HepG2 (cell line): ENCODE measurements around the gene THOC1. TPM values are rescaled to one million over a fixed set of nuclear protein-coding genes. Genes with fewer than 3 reads are reported as not detected.
A peak's percentile ranks its signal among the peaks of the same experiment; 100 is the strongest.

Experiments used
- AKAP8 ChIP-seq: sonication (generic); formaldehyde crosslinking; IDR thresholded peaks from 2 replicates; pipeline ENCODE4 v1.5.1; 2020; ENCODE audit warnings: mild to moderate bottlenecking, missing genetic modification reagents
- ARID3A ChIP-seq: IDR thresholded peaks from 2 replicates; pipeline ENCODE4 v1.6.1; 2012; ENCODE audit warnings: low read depth, low read length, improper control_type of control experiment
- BCL3 ChIP-seq: sonication (generic); formaldehyde crosslinking; IDR thresholded peaks from 2 replicates; pipeline ENCODE4 v1.5.1; 2020; ENCODE audit warnings: mild to moderate bottlenecking, missing genetic modification reagents, moderate library complexity
- GATAD2A ChIP-seq: IDR thresholded peaks from 2 replicates; pipeline ENCODE4 v1.6.1; 2016
- HMGXB3 ChIP-seq: sonication (generic); formaldehyde crosslinking; IDR thresholded peaks from 2 replicates; pipeline ENCODE4 v1.4.0; 2020; ENCODE audit warnings: missing genetic modification reagents, borderline replicate concordance
- KLF13 ChIP-seq: sonication (generic); formaldehyde crosslinking; IDR thresholded peaks from 2 replicates; pipeline ENCODE4 v1.4.0; 2020; ENCODE audit warnings: mild to moderate bottlenecking, missing genetic modification reagents
- PRDM4 ChIP-seq: sonication (generic); formaldehyde crosslinking; IDR thresholded peaks from 2 replicates; pipeline ENCODE4 v1.9.0; 2021; ENCODE audit warnings: missing genetic modification reagents, borderline replicate concordance
- ZBTB44 ChIP-seq: sonication (generic); formaldehyde crosslinking; IDR thresholded peaks from 2 replicates; pipeline ENCODE4 v1.4.0; 2020; ENCODE audit warnings: missing genetic modification reagents
- ZBTB8A ChIP-seq: sonication (generic); formaldehyde crosslinking; IDR thresholded peaks from 2 replicates; pipeline ENCODE4 v1.4.0; 2020; ENCODE audit warnings: mild to moderate bottlenecking, low read depth, missing genetic modification reagents, borderline replicate concordance
- ZFY ChIP-seq: sonication (generic); formaldehyde crosslinking; IDR thresholded peaks from 2 replicates; pipeline ENCODE4 v1.4.0; 2020; ENCODE audit warnings: missing genetic modification reagents
- ZMYM2 ChIP-seq: sonication (generic); formaldehyde crosslinking; IDR thresholded peaks from 2 replicates; pipeline ENCODE4 v1.8.0; 2022; ENCODE audit warnings: mild to moderate bottlenecking, missing genetic modification reagents
- ZNF44 ChIP-seq: sonication (generic); formaldehyde crosslinking; IDR thresholded peaks from 2 replicates; pipeline ENCODE4 v1.5.1; 2020; ENCODE audit warnings: mild to moderate bottlenecking, missing genetic modification reagents
- ZNF674 ChIP-seq: sonication (generic); formaldehyde crosslinking; IDR thresholded peaks from 2 replicates; pipeline ENCODE4 v1.5.0; 2020; ENCODE audit warnings: low read depth, mild to moderate bottlenecking, missing genetic modification reagents
- ZNF790 ChIP-seq: sonication (generic); formaldehyde crosslinking; IDR thresholded peaks from 2 replicates; pipeline ENCODE4 v1.8.0; 2022; ENCODE audit warnings: missing genetic modification reagents, mild to moderate bottlenecking, borderline replicate concordance
- polyA plus RNA-seq, 8 experiments: library from polyadenylated mRNA; depleted of rRNA in 3 of 8; stranded (reverse) in 7 of 8; unstranded in 1 of 8; fragments of >200 nt; fragmentation: Illumina TruSeq in 4 of 8; extraction: Trizol in 4 of 8; gene quantifications; 2 replicates each; pipeline versions ENCODE4 v1.2.1 to v1.2.3, GENCODE V29; 2011 to 2016; ENCODE audit warnings: low read depth in 4 of 8, missing spikeins in 1 of 8, mixed read lengths in 1 of 8; ENCODE audit not compliant: insufficient read depth in 1 of 8
- total RNA-seq, 5 experiments: library from RNA; depleted of rRNA; stranded (reverse); fragments of >200 nt; fragmentation: Illumina TruSeq; extraction: Trizol; gene quantifications; 2 replicates each; pipeline ENCODE4 v1.2.3, GENCODE V29; 2016; ENCODE audit warnings: low read depth in 1 of 5

THOC1 gene
- total and polyA plus RNA-seq, 2 of the 13 experiments (the other 11 are each of a cell fraction or from before 2014, with no cell fraction given), result 40.6 to 56.7 TPM

GRCh38 chr18:267688-268552 is at the start of gene THOC1 (continued):
- no peak for TF ChIP-seq ZNF44 (CRISPR knock-in tag)
- 0 out of 2 replicates have a peak, but pooled peaks have one; percentile 70 for TF ChIP-seq PRDM4
- peak; percentile 78; the same call in 1 of the 2 replicates for TF ChIP-seq HMGXB3
- peak; percentile 79; the same call in 1 of the 2 replicates for TF ChIP-seq BCL3 (CRISPR knock-in tag)
- TF ChIP-seq KLF13, result no peak; the same call in 1 of the 2 replicates
- TF ChIP-seq AKAP8 (CRISPR knock-in tag), result peak; percentile 76
- TF ChIP-seq GATAD2A, result peak; percentile 32; the same call in 1 of the 2 replicates
- no peak for TF ChIP-seq ARID3A
- no peak for TF ChIP-seq ZBTB8A
- TF ChIP-seq ZNF674 (CRISPR knock-in tag), result peak; percentile 66; the same call in 1 of the 2 replicates
- peak; percentile 83 for TF ChIP-seq ZNF790 (CRISPR knock-in tag)
- TF ChIP-seq ZFY (CRISPR knock-in tag), result peak; percentile 93
- peak; percentile 88; the same call in 1 of the 2 replicates for TF ChIP-seq ZMYM2 (CRISPR knock-in tag)
- no peak for TF ChIP-seq ZBTB44 (CRISPR knock-in tag)
